ENCODE data around the gene HNRNPF. TPM values are rescaled to one million over a fixed set of nuclear protein-coding genes. Genes with fewer than 3 reads are reported as not detected.

The HNRNPF gene
- total and polyA plus RNA-seq, 2 of the 4 experiments (the other 2 are of a cell fraction) = 169 to 207 TPM

DNA sequence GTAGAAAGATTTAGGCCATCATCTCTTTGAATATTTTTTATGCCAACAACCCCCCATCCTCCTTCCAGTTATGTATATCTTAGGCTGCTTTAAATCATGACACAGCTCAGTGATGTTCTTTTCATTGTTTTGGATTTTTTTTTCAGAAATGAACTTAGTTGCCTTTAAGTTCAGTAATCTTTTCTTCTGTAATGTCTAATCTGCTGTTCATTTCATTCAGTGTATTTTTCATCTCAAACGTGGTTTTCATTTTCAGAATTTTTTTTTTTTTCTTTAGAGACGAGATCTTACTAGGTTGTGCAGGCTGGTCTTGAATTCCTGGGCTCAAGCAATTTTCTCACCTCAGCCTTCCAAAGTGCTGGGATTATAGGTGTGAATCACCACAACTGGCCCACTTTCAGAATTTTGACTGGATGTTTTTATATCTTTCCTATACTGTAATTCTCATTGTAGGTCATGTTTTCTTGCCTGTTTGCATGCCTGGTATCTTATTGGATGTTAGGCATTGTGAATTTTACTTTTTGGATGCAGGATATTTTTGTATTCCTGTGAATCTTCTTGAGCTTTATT is 36.0 kb upstream of the HNRNPF start:
- no peaks in the 10 kb centered on the region for H4K20me1 ChIP-seq (ENCODE audit: insufficient read depth, low read length)
- no peaks in the 10 kb centered on the region; the same call in 1 of the 2 replicates for H3K9me1 ChIP-seq (ENCODE audit: insufficient read depth, low read length)
- intact Hi-C loops (cut with micrococcal nuclease) = no loop called here
- no peak overlapping the region for H4K91ac ChIP-seq (ENCODE audit: insufficient read depth, low read depth, low read length)
- no peak overlapping the region for H3K4ac ChIP-seq (ENCODE audit: low read depth, low read length)
- ATAC-seq (ENCODE audit: low read depth) (no peak), DNase-seq (no peak)
- no peak for TF ChIP-seq BHLHE40 (IDR thresholded peaks at IDR 0.05; ENCODE audit: low read depth, low read length)
- no peak for TF ChIP-seq MAFK (IDR thresholded peaks at IDR 0.05; ENCODE audit: low read depth, low read length)
- no peak for TF ChIP-seq CHD1 (IDR thresholded peaks at IDR 0.05; ENCODE audit: low read depth, low read length)
- TF ChIP-seq RCOR1 (IDR thresholded peaks at IDR 0.05; ENCODE audit: insufficient replicate concordance, low read length) = no peak
- TF ChIP-seq RFX5 (IDR thresholded peaks at IDR 0.05; ENCODE audit: low read depth, low read length) = no peak
- no peak for TF ChIP-seq SMC3 (IDR thresholded peaks at IDR 0.05; ENCODE audit: low read depth, low read length)
- TF ChIP-seq MAZ (IDR thresholded peaks at IDR 0.05; ENCODE audit: borderline replicate concordance, low read depth, low read length) = no peak
- TF ChIP-seq, protein P1, sequence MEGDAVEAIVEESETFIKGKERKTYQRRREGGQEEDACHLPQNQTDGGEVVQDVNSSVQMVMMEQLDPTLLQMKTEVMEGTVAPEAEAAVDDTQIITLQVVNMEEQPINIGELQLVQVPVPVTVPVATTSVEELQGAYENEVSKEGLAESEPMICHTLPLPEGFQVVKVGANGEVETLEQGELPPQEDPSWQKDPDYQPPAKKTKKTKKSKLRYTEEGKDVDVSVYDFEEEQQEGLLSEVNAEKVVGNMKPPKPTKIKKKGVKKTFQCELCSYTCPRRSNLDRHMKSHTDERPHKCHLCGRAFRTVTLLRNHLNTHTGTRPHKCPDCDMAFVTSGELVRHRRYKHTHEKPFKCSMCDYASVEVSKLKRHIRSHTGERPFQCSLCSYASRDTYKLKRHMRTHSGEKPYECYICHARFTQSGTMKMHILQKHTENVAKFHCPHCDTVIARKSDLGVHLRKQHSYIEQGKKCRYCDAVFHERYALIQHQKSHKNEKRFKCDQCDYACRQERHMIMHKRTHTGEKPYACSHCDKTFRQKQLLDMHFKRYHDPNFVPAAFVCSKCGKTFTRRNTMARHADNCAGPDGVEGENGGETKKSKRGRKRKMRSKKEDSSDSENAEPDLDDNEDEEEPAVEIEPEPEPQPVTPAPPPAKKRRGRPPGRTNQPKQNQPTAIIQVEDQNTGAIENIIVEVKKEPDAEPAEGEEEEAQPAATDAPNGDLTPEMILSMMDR (conservative IDR thresholded peaks at IDR 0.05; ENCODE audit: low read depth, low read length) = no peak
- TF ChIP-seq FOS (IDR thresholded peaks at IDR 0.05; ENCODE audit: low read depth, low read length) = no peak
- TF ChIP-seq, protein P2, sequence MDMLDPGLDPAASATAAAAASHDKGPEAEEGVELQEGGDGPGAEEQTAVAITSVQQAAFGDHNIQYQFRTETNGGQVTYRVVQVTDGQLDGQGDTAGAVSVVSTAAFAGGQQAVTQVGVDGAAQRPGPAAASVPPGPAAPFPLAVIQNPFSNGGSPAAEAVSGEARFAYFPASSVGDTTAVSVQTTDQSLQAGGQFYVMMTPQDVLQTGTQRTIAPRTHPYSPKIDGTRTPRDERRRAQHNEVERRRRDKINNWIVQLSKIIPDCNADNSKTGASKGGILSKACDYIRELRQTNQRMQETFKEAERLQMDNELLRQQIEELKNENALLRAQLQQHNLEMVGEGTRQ (IDR thresholded peaks at IDR 0.05; ENCODE audit: low read depth, low read length) = no peak
- no peak for TF ChIP-seq MXI1 (IDR thresholded peaks at IDR 0.05; ENCODE audit: borderline replicate concordance, low read depth, low read length)
- no peak for TF ChIP-seq POLR2A (IDR thresholded peaks at IDR 0.05; ENCODE audit: low read depth, low read length)
- no peak for TF ChIP-seq NFE2L2 (IDR thresholded peaks at IDR 0.05; ENCODE audit: low read depth, low read length)
- no peak for TF ChIP-seq RAD21 (IDR thresholded peaks at IDR 0.05; ENCODE audit: low read length)
- TF ChIP-seq, protein P3, sequence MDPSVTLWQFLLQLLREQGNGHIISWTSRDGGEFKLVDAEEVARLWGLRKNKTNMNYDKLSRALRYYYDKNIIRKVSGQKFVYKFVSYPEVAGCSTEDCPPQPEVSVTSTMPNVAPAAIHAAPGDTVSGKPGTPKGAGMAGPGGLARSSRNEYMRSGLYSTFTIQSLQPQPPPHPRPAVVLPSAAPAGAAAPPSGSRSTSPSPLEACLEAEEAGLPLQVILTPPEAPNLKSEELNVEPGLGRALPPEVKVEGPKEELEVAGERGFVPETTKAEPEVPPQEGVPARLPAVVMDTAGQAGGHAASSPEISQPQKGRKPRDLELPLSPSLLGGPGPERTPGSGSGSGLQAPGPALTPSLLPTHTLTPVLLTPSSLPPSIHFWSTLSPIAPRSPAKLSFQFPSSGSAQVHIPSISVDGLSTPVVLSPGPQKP (IDR thresholded peaks at IDR 0.05; ENCODE audit: borderline replicate concordance, low read depth, low read length) = no peak
- no peaks in the 10 kb centered on the region for H3K9me3 ChIP-seq (ENCODE audit: control insufficient read depth, insufficient read depth, low read length)
- dilution Hi-C loops (cut with HindIII; ENCODE audit: low sequenced_read_pairs, unreplicated experiment) = no loop called here
- no peak overlapping the region for H2BK15ac ChIP-seq (ENCODE audit: low read depth, low read length)
- H2AK5ac ChIP-seq (ENCODE audit: low read depth, low read length) = no peak overlapping the region
- H3K4me2 ChIP-seq (ENCODE audit: low read depth, low read length) = no peak overlapping the region
- H3K27me3 ChIP-seq (ENCODE audit: control insufficient read depth, insufficient read depth, low read length) = no peaks in the 10 kb centered on the region
- H3K4me3 ChIP-seq (ENCODE audit: insufficient read depth, low read depth, low read length) = no peak overlapping the region
- no peaks in the 10 kb centered on the region for H3K36me3 ChIP-seq (ENCODE audit: control insufficient read depth, insufficient read depth, low read length)
- no peak overlapping the region for H2BK120ac ChIP-seq (ENCODE audit: low read depth, low read length)
- no peak overlapping the region for H3K14ac ChIP-seq (replicated peaks; ENCODE audit: low read depth, low read length)
- in situ Hi-C loops (cut with MboI; ENCODE audit: low sequenced_read_pairs) = no loop called here
- WGBS, 2 experiments (ENCODE audit: extremely low coverage in 2 of 2, insufficient read length in 1 of 2) = no CpG with 5 or more reads among the region's 2 CpGs
- ChIA-PET CTCF (no interaction called here), POLR2A (ENCODE audit: unreplicated experiment) (no interaction called here)
- H4K8ac ChIP-seq (ENCODE audit: low read depth in 2 of 2, low read length in 2 of 2) = no peak overlapping the region
- H3K23ac ChIP-seq (ENCODE audit: low read depth, low read length) = no peak overlapping the region
- no peak overlapping the region for H2AFZ ChIP-seq (replicated peaks; ENCODE audit: low read length, poor library complexity)
- H3K9ac ChIP-seq (ENCODE audit: low read depth, low read length) = no peak overlapping the region
- no peak overlapping the region for H3K18ac ChIP-seq (ENCODE audit: low read depth, low read length)
- H2BK5ac ChIP-seq (ENCODE audit: low read depth, low read length, poor library complexity, severe bottlenecking) = no peak overlapping the region
- H3K4me1 ChIP-seq (ENCODE audit: control insufficient read depth, insufficient read depth, low read length) = no peaks in the 10 kb centered on the region
- H3K79me1 ChIP-seq (ENCODE audit: low read depth in 1 of 2, low read length in 2 of 2) = peaks cover 0 to 4% of the 10 kb centered on the region in 2 experiments; a peak in 1 of 4 replicates
- H3K27ac ChIP-seq (ENCODE audit: insufficient read depth, low read length) = no peak overlapping the region
- BruUV-seq (replicated peaks) = no TSS peak
- no peak overlapping the region for H3K56ac ChIP-seq (ENCODE audit: extremely low read depth, insufficient read depth, low read length)
- no peak overlapping the region for H4K5ac ChIP-seq (ENCODE audit: low read depth, low read length)
- H2AK9ac ChIP-seq (replicated peaks; ENCODE audit: low read depth, low read length, poor library complexity) = no peak overlapping the region
- H2BK20ac ChIP-seq (ENCODE audit: low read depth, low read length) = no peak overlapping the region
